GM19397 (cell line): ENCODE results near the gene UGT2B28.
"Not testable (repeated sequence)": the region's sequence is repeated elsewhere in the genome, so short reads cannot be mapped to it uniquely, and the experiment has no call there.

Experiments used
- ATAC-seq: cut with Tn5 transposase; IDR thresholded peaks from one replicate; pipeline ENCODE4 v1.9.1; 2021; ENCODE audit warnings: mild to moderate bottlenecking, moderate library complexity; ENCODE audit not compliant: unreplicated experiment

UGT2B28 gene

DNA sequence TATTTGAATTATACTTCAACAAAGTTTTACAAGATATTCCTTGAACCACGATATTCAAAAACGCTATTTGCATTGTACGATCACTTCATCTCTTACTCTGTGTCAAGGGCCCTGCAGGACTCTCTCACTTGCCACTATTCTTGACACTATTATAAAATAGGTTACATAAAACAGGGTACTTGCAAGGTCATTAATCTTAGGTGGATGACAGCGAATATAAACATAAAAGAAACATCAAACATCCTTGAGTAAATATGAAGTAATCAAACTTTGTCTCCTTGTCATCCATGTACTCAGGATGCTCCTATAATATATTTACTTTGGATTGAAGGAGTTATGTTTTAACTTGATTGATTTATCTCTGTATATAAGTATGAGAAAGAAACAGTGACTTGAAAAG, at the start of gene UGT2B28:
Gene UGT2B28 (plus strand): TSS at position 395 of the 400 bp plus-strand sequence. CDS start 26 bp downstream, outside the sequence.
- not testable (repeated sequence) for ATAC-seq

DNA sequence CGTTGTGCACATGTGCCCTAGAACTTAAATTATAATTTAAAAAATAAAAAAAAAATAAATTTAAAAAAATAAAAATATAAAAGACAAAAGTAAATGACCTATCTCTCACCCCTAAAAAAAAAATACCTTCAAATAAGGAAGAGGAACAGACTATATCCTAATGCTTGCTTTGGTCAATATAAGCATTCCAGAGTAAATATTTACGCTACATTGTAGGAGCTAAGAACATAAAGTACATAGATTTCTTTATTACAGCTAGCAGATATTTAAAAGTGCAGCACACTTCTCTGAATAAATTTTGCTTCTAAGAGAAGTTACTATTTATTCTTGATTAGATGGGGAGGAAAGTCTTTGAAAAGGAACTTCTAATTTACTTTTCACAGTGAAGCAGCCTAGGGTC, 41.2 kb upstream of the UGT2B28 start:
- no peak for ATAC-seq

DNA sequence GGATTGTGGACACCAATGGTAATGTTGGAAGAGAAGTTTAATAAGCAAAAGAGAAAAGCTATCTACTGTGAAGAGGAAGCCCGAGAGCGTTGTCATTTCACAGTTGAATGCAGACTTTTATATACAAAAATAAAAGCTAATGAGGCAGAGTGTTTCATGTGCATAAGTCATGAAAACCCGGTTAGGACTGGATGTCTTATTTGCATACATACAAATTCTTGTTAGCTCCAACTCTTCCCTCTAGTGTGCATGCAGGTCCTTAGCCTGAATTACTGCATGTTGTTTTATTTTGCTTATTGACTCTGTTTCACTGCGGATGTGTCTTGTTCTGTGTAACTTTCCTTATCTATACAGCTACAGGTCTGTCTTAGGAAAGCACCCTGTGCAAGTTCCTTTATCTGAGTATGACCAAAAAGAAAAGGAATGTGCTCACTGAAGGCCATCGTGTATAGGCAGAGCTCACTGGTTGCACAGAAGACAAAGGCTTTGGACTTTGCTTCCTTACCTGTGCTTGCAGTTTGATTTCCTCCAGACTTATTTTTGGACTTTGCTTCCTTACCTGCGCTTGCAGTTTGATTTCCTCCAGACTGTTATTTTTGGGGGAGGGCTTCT, 40.6 kb upstream of the UGT2B28 start:
- ATAC-seq, result no peak

DNA sequence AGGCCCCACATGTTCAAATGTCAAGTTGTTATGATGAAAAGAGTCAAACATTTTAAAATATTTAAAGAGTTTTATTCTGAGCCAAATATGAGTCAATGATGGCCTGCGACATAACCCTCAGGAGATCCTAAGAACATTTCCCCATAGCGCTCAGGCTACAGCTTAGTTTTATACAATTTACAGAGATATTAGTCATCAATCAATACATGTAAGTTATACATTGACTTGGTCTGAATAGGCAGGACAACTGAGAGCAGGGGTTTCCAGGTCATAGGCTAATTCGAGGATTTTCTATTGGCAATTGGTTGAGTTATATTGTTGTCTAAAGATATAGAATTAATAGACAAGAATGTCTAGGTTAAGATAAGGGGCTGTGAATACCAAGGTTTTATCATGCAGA, 39.5 kb upstream of the UGT2B28 start:
- ATAC-seq, result not testable (repeated sequence)

- not testable (repeated sequence) for ATAC-seq
These were observed 38.5 kb upstream of the UGT2B28 start for GRCh38 chr4:69241746-69242145.

- ATAC-seq, result not testable (repeated sequence)
These were observed 37.6 kb upstream of the UGT2B28 start for GRCh38 chr4:69242562-69243240.

GRCh38 chr4:69250884-69251283, 29.4 kb upstream of the UGT2B28 start:
- ATAC-seq, result not testable (repeated sequence)

GRCh38 chr4:69253147-69253772, 27.0 kb upstream of the UGT2B28 start:
- ATAC-seq, result not testable (repeated sequence)

GRCh38 chr4:69268612-69269011, 11.7 kb upstream of the UGT2B28 start:
- ATAC-seq, result not testable (repeated sequence)

DNA sequence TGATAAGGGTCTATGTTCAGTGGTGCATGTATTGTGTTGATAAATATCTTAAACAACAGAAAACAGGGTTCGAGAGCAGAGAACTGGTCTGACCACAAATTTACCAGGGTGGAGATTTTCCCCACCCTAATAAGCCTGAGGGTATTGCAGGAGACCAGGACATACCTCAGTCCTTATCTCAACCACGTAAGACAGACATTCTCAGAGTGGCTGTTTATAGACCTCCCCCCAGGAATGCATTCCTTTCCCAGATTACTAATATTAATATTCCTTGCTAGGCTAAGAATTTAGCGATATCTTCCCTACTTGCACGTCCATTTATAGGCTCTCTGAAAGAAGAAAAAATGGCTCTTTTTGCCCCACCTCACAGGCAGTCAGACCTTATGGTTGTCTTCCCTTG, 16.1 kb downstream of the UGT2B28 start:
- ATAC-seq, result not testable (repeated sequence)

DNA sequence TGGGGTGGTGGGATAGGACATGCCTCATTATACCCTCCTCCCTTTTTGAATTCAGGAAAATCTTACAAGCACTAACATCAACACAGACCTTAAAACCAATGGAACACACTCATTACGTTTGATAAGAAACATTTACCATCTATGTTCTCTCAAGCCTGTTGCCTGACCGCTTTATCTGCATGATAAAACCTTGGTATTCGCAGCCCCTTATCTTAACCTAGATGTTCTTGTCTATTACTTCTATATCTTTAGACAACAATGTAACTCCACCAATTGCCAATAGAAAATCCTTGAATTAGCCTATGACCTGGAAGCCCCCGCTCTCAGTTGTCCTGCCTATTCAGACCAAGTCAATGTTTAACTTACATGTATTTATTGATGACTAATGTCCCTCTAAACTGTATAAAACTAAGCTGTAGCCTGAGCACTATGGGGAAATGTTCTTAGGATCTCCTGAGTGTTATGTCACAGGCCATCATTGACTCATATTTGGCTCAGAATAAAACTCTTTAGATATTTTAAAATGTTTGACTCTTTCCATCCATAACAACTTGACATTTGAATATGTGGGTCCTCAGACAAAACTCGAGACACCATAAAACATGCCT, 28.3 kb downstream of the UGT2B28 start:
- ATAC-seq, result not testable (repeated sequence)

GRCh38 chr4:69309549-69310076, 29.3 kb downstream of the UGT2B28 start:
- not testable (repeated sequence) for ATAC-seq

DNA sequence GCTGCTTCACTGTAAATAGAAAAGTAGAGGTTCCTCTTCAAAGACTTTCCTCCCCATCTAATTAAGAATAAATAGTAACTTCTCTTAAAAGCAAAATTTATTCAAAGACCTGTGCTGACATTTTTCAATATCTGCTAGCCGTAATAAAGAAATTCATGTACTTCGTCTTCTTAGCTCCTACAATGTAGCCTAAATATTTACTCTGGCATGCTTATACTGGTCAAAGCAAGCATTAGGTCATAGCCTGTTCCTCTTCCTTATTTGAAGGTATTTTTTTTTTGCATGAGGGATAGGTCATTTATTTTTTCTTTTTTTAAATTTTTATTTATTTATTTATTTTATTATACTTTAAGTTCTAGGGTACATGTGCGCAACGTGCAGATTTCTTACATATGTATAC, 30.0 kb downstream of the UGT2B28 start:
- ATAC-seq, result not testable (repeated sequence)

DNA sequence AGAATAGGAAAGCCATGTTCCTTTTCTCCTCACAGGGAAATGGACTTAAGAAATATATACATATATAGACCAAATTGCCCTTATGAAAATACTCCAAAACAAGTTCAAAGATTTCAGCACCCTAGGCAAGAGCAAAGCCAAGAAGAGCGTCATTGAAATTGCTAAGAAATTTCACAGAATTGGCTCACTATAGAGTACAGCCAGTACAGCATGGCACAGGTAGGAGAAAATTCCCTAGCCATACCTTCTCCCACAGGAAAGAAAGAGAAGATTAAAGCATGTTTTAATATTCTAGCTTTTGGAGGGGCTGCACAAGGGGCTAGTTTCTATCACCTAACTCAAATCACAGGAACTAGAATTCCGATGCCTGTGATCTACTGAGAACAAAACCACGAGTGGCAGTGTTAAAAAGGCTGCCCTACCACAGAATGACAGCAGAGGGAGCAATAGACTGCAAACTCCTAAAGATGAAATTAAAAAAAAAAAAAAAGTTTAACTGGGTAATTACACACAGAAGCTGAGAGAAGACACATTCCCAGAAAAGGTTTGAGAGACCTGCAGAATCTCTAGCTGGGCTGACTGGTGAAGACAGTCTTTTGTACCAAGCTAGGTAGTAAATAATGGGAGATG, 37.5 kb downstream of the UGT2B28 start:
- ATAC-seq, result not testable (repeated sequence)

GRCh38 chr4:69321153-69321729, 41.0 kb downstream of the UGT2B28 start:
- no peak for ATAC-seq

- ATAC-seq, result no peak
These were observed 41.8 kb downstream of the UGT2B28 start for GRCh38 chr4:69322055-69322454.

DNA sequence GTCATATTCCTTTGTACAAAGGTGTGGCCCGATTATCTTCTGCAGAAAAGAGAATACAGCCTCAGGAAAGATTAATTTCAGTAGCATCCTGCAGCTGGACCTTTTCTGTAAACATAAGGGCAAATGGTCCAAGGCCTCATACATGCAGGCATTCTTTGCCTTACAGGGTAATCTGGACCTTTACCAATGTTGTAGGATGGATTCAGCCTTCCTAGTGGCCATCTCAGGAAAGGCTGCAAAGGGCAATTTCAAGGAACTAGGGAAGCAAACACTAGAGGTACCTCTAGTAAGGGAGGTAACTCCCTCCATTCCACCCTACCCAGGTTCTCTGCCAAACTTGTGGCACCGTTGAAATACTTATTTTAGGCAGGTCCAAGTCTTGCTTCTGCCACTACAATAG, 43.0 kb downstream of the UGT2B28 start:
- ATAC-seq, result no peak

DNA sequence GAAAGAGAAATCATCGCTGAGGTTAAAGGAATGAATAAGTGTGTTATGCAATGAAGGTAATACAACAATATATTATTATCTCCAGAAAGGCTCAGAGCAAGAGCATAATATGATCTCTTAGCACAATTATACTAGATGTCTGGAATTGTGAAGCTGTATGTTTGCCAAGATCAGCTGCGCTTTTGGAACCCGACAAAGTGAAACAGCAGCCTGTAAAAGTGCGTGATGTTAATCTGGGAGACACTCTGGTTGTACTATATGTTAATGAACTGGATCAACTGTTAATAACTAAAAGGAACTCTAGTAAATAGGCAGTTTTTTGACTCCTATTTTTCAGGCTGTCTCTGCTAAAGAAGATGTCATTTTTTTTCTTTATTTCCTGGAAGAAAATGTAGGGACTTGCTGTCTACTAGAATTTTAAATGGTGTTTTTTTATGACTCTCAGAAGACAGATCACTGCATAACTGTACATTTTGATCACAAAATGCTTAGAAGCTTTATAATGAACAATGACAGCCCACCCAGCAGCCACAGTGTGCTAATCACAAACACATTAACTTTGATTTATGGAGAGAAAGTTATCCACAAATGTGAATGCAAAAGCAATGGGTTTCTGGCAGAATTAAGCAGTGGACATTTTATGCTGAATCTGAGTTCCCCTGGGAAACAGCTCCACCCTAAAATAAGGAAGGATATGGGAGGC, 50.2 kb downstream of the UGT2B28 start:
- no peak for ATAC-seq

- not testable (repeated sequence) for ATAC-seq
These were observed 51.0 kb downstream of the UGT2B28 start for GRCh38 chr4:69331304-69331703.

GRCh38 chr4:69335485-69335884, 55.2 kb downstream of the UGT2B28 start:
- not testable (repeated sequence) for ATAC-seq
